HG03469 (cell line): ENCODE measurements around the gene PGA5.
"Not testable (repeated sequence)": the region's sequence is repeated elsewhere in the genome, so short reads cannot be mapped to it uniquely, and the experiment has no call there.

Experiments
- ATAC-seq: cut with Tn5 transposase; IDR thresholded peaks from one replicate; pipeline ENCODE4 v1.9.1; 2021; ENCODE audit warnings: mild to moderate bottlenecking, moderate library complexity, moderate number of reproducible peaks; ENCODE audit not compliant: unreplicated experiment

The PGA5 gene

DNA sequence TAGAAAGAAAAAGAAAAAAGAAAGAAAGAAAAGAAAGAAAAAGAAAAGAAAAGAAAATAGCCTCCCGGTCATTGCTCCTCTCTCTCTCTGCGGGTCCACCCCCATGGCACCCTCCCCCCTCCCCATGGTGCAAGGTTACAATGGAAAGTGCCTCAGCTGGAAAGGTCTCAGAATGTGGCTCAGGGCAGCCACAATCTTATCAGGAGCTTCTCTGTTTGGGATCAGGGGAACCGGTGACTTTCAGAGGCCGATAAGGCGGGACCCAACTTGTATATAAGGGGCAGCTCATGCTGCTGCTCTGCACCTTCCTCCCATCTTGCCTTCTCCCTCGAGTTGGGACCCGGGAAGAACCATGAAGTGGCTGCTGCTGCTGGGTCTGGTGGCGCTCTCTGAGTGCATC is at the start of gene PGA5:
Gene PGA5 (plus strand): TSS at position 301 of the 400 bp plus-strand sequence. CDS start 52 bp downstream, at position 353.
- not testable (repeated sequence) for ATAC-seq

GRCh38 chr11:61193596-61193995 is 47.4 kb upstream of the PGA5 start:
- no peak for ATAC-seq

DNA sequence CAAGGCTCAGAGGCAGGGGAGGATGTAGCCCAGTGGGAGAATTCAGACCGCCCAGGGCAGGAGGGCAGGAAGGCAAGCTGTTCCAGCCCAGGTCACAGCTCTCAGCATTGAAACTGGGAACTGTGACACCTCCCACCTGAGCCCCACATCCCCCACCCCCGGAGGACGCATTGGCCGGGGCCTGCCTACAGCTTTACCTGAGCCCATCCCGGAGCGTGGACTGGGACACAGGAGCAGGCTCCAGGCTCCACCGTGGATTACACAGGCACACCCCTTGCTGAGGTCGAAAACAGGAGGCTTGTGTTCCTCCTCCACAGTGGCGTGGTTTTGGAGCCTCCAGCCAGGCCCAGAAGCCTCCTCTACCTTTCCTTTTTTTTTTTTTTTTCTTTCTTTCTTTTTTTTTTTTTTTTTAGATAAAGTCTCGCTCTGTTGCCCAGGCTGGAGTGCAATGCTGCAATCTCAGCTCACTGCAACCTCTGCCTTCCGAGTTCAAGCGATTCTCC is 46.8 kb upstream of the PGA5 start:
- ATAC-seq = no peak

DNA sequence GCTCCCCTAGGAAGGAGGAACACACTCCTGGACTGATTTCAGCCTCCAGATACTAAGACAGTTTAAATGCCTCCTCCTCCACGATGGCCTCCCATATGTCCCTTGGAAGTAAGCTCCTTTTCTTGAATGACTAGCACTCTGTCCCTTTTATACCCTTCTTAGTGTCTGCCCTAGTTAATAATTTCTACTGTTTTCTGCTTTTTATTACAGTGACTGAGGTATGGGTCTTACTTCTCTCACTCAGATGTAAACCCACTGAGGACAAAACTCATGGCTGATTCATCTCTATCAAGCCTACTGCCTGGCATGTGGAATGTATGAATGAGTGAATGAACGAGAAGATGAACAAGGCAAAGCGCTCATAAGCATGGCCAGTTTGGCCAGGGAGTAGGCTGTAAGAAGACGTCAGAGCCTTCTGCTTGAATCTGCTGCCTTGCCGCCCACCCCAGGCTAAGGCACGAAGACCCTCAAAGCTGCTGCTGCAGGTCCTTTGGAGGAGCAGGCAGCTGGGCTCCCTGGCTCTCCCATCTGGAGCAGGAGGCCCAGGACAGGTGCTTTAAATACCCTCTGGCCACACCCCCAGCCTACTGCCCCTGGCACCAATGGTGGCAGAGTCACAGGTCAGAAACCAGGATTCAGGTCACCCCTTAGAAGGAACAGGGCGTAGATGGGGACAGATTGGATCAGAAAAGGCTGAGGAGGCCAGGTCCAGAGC is 45.8 kb upstream of the PGA5 start:
- no peak for ATAC-seq

DNA sequence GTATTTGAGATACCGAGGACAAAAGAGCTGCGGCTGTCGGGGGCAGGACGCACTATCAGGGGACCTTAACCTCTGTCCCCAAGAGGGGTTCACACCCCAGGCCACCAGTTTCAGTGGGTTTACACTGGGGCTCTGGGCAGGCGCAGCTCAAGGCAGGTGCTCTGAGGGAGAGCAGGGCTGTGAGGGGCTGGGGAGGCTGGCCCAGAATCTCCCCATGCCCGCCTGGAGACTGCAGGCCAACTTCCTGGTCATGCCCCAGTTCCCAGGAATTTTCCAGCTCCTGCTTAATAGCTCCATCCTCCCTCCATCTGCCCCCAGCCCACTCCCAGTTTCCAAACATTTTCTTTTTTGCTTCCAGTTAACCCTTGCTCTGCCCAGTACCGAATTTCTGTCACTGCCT is 45.3 kb upstream of the PGA5 start:
- no peak for ATAC-seq

DNA sequence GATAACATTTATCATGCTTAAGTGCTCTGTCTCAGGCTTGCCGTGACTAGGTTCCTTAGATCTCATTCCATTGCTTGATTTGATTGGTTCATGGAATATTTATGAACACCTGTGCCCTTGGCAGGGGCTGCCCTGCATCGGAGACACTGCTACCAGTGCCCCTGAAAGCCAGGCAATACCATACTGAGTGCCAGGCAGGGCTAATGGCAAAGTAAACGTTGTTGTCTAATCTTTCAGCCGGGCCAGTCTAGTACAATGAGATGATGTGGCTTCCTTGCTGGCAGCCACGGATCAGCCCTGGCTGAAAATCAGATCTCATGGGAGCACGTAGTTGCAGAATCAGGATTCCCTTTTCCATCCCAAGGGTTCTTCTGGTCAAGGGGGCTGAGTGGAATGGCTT is 42.6 kb upstream of the PGA5 start:
- no peak for ATAC-seq

DNA sequence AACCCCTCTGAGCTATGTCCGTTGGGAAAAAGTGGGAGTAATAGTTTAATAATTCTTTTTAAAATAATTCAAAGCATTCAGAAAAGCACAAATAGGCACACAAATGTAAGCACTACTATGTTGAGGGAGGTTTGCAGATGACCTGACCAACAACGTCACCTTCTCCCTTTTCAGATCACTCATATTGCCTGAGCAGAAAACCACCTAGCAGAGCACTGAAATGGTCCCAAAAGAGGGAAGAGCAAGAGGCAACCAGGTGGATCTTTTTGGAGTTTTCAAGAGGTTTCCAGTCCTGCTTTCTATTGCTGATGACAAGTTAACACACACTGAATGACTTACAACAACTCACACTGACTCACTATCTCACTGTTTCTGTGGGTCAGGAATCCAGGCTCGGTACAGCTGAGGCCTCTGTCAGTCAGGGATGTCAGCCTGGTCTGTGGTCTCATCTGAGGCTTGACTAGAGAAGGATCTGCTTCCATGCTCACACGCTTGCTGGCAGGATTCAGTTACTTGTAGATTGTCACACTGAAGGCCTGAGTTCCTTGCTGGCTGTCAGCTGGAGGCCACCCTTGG is 41.9 kb upstream of the PGA5 start:
- no peak for ATAC-seq

DNA sequence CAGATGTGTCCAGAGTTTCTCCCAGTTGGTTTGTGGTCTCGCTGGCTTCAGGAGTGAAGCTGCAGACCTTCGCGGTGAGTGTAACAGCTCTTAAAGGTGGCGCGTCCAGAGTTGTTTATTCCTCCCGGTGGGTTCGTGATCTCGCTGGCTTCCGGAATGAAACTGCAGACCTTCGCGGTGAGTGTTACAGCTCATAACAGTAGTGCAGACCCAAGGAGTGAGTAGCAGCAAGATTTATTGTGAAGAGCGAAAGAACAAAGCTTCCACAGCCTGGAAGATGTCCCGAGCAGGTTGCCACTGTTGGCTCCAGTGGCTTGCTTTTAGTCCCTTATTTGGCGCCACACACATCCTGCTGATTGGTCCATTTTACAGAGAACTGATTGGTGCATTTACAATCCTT is 39.5 kb upstream of the PGA5 start:
- ATAC-seq = no peak

- not testable (repeated sequence) for ATAC-seq
Measured at GRCh38 chr11:61202950-61203746, 37.8 kb upstream of the PGA5 start, which contains the start of gene PGA3. TSS of gene PGA3 (plus strand) at chr11:61203515. CDS start at chr11:61203565, 50 bp downstream.

DNA sequence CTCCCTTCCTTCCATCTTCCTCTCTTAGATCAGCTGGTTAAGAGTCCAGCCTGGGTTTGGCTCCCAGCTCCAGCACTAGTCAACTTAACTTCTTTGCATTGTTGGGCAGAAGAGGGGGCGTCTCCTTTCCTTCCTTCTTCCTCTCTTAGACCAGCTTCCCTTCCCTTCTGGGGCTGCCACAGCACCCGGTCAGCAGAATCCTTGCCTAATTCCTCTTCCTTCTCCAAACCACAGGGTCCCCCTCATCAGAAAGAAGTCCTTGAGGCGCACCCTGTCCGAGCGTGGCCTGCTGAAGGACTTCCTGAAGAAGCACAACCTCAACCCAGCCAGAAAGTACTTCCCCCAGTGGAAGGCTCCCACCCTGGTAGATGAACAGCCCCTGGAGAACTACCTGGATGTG is 37.1 kb upstream of the PGA5 start:
- not testable (repeated sequence) for ATAC-seq

DNA sequence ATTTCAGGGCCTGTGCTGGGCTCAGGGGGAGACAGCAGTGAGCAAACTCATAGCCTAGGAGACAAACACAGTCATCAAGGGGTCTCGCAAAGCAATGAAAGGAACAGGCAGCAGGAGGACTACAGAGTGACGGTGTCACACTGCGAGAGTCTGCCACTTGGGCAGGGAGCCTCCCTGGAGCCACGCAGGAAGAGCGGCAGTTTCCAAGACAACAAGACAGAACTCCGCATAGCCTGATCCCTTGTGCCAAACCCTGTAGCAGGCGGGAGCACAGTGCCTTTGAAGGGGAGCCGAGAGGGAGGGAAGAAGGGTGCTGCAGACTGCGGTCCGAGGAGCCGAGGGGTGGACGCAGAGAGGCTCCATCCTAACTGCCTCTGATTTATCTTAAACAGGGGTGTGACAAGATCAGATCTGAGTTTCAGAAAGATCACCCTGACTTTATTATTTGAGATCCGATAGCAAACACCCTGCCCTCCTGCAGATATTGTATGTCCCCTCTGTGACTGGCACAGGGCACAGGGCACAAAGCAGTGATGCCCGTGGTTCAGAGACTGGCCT is 36.4 kb upstream of the PGA5 start:
- not testable (repeated sequence) for ATAC-seq

DNA sequence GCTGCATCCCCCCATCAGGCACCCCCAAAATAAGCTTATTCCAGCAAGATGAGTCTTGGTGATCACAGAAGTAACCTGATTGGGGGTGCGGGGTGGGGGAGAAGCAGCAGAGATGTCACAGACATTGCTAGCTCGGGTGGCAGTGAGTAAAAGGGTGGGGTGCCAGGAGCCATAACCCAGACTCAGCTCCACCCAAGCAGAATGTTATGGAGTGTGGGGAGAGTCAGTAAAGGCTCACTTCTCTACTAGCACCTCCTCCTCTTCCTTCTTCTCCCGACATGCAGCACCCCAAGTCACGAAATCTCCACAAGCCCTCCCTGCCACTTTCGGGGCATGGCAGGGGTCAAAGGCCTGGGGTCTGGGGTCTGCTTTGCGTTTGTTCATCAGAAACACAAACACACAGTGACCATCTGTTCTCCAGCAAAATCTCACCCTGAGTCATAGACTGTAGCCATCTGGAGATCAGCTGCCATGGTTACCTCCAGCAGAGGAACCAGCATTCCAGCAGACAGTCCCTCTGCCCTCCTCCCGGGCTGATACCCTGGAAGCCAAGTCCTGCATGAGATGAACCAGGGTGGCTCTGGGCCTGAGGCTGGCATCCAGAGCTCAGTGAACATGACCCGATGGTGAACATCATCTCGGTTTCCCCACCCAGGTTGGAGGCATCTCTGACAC is 33.2 kb upstream of the PGA5 start:
- not testable (repeated sequence) for ATAC-seq

DNA sequence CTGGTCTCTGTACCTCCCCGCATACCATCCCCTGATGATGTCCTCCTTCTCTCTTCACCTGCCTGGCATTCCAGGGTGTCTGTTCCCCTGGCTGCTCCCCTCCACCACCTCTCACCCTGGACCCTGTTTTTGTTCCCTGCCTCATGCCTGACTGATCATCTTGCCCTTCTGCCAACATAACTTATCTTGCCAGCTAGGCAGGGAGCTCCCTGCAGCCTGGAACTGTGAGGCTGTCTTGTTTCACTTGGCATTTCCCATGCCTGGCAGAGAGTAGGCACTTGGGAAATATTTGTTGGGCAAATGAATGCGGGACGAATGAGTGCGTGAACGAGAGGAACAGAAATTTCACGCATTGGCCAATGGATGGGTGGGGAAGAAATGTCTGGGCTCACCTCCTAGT is 30.3 kb upstream of the PGA5 start:
- not testable (repeated sequence) for ATAC-seq

DNA sequence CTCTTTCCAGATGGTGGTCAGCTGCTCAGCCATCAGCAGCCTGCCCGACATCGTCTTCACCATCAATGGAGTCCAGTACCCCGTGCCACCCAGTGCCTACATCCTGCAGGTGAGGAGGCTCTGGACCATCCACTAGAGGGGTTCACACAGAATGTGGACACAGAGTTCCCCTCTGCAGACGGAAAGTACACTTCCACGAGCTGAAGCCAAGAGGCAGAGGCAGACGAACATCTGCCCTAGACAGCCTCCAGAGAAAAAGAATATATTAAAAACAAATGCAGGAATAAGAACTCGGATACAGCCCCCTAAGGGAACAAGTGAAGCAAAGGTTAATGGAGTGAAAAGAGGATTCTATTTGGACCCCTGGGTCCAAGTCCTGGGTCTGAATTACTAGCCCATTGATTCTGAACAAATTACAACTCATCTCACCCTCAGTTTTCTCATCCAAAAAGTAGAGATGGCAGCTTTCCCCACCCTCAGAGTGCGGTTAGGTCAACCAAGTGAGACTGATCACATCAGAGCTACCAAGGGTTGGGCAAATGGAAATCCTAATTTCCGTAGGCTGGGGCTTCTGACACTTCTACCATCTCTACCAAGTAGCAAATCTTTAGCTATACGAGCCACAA is 29.5 kb upstream of the PGA5 start:
- ATAC-seq = not testable (repeated sequence)

GRCh38 chr11:61212202-61212601 is 28.8 kb upstream of the PGA5 start:
- not testable (repeated sequence) for ATAC-seq

GRCh38 chr11:61213711-61214324 is 27.2 kb upstream of the PGA5 start:
- ATAC-seq = not testable (repeated sequence)

DNA sequence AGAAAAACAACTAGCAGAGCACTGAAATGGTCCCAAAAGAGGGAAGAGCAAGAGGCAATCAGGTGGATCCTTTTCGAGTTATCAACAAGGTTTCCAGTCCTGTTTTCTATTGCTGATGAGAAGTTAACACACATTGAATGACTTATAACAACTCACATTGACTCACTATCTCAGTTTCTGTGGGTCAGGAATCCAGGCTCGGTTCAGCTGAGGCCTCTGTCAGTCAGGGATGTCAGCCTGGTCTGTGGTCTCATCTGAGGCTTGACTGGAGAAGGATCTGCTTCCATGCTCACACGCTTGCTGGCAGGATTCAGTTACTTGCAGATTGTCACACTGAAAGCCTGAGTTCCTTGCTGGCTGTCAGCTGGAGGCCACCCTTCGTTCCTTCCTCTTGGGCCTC is 22.7 kb upstream of the PGA5 start:
- ATAC-seq = not testable (repeated sequence)

DNA sequence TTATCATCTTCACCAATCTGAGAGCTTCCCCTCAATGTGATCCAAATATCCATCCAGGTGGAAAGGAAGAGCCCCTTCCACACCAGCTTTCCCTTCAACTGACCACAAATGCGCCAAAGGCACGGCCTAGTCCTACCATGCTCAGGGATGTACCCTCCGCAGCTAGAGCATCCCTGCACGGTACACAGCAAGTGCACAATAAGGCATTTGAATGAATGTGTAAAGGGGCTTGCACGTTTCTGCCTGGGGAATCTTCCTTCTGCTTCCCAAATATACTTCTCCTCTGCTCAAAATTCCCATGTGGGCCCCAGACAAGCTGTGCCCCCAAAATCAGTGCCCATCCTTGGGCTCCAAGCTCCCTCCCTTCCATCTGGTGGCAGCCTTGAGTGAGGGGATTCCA is 22.0 kb upstream of the PGA5 start:
- not testable (repeated sequence) for ATAC-seq

- ATAC-seq = not testable (repeated sequence)
Measured at GRCh38 chr11:61222047-61222446, 18.9 kb upstream of the PGA5 start, which contains the start of gene PGA4. TSS of gene PGA4 (plus strand) at chr11:61222347. CDS start at chr11:61222401, 54 bp downstream.

- ATAC-seq = not testable (repeated sequence)
Measured at GRCh38 chr11:61222692-61223091, 18.3 kb upstream of the PGA5 start.
